AG08395 (cell line): ENCODE measurements around the gene ZNF76.
A peak's percentile ranks its signal among the peaks of the same experiment; 100 is the strongest.
"Not testable (repeated sequence)": the region's sequence is repeated elsewhere in the genome, so short reads cannot be mapped to it uniquely, and the experiment has no call there.

Experiments
- DNase-seq: peaks from one replicate; pipeline ENCODE4 v3.0.0; 2012; ENCODE audit warnings: mixed read lengths, low spot score

ZNF76 gene

DNA sequence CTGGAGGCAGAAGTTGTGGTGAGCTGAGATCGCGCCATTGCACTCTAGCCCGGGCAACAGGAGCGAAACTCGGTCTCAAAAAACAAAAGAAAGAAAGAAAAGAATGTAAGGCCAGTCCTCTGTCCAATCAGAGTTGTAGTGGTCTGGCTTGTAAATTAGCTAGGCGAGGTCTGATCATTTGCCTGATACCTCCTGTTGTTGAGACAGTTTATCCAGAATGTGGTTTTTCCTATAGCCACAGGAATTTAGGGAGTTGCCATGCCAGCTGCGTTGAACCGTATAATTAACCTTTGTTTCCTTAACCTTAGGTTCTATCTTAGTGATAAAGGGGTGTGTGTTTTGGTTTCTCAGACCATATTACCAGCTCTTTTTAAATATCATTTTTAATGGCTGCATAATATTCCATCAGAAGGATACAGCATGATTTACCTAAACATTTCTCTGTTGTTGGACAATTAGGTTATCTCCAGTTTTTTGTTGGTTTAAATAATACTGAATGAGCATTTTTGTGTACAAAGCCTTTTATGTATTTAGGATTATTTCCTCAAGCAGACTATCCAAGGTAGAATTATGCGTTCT is 71.1 kb downstream of the ZNF76 start:
- no peak for DNase-seq

DNA sequence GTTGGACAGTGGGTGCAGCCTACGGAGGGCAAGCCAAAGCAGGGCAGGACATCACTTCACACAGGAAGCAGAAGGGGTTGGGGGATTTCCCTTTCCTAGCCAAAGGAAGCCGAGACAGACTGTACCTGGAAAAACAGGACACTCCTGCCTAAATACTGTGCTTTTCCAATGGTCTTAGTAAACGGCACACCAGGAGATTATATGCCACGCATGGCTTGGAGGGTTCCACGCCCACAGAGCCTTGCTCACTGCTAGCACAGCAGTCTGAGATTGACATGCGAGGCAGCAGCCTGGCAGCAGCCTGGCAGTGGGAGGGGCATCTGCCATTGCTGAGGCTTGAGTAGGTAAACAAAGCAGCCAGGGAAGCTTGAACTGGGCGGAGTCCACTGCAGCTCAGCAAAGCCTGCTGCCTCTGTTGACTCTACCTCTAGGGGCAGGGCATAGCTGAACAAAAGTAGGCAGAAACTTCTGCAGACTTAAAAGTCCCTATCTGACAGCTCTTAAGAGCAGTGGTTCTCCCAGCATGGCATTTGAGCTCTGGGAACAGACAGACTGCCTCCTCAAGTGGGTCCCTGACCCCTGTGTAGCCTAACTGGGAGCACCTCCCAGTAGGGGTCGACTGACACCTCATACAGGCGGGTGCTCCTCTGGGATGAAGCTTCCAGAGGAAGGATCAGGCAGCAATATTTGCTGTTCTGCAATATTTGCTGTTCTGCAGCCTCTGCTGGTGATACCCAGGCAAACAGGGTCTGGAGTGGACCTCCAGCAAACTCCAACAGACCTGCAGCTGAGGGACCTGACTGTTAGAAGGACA is 72.7 kb downstream of the ZNF76 start:
- DNase-seq = not testable (repeated sequence)

DNA sequence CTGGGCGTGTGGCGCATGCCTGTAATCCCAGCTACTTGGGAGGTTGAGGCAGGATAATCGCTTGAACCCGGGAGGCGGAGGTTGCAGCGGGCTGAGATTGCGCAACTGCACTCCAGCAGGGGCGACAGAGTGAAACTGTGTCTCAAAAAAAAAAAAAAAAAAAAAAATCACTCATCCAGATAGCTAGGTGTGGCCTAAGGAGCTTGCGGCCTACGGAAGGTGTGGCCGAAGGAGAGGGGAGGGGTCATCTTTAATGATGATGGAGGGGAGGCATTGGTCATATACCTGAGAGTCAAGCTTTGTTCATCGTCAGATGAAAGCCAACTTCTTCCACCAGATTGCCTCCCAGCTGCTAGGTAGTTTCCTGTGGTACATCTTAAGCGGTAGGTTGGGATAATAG is 82.0 kb downstream of the ZNF76 start:
- no peak for DNase-seq

DNA sequence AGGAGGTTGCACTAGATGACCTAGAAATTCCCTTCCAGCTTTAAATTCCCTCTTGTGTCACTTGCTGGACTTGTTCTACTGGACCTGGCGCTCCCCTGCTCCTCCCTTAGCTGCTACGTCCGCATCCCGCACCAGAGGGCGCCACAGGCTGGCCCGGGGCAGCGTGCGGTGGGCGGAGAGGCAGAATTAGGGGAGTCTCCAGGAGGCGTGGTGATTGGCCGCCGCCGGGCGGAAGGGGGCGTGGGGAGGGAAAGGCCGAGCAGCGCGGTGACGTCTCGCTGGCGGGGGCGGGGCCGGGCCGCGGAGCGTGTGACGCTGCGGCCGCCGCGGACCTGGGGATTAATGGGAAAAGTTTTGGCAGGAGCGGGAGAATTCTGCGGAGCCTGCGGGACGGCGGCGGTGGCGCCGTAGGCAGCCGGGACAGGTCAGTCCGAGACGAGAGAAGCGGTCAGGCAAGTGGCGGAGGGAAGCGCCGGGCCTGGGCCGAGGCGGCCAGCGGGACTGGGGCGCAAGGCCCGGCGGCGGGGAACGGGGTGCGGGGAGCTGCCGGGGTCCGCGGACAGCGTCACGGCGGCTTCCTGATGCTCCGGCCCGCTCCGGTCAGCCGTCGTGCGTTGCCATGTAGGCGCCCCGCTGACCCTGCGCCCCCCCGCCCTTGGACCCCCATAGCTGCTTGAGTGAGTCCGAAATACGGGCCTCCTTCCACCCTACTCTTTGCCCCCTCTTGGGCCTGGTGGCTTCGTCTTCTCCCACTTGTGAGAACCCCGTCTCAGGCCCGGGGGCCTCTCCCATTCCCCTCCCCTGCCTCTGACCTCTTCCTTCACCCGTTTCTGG is 82.9 kb downstream of the ZNF76 start, which contains the start of gene PPARD:
TSS of gene PPARD (plus strand) at position 301 of the 834 bp plus-strand sequence. CDS start 68,530 bp downstream, outside the sequence.
- DNase-seq = peak; percentile 99

DNA sequence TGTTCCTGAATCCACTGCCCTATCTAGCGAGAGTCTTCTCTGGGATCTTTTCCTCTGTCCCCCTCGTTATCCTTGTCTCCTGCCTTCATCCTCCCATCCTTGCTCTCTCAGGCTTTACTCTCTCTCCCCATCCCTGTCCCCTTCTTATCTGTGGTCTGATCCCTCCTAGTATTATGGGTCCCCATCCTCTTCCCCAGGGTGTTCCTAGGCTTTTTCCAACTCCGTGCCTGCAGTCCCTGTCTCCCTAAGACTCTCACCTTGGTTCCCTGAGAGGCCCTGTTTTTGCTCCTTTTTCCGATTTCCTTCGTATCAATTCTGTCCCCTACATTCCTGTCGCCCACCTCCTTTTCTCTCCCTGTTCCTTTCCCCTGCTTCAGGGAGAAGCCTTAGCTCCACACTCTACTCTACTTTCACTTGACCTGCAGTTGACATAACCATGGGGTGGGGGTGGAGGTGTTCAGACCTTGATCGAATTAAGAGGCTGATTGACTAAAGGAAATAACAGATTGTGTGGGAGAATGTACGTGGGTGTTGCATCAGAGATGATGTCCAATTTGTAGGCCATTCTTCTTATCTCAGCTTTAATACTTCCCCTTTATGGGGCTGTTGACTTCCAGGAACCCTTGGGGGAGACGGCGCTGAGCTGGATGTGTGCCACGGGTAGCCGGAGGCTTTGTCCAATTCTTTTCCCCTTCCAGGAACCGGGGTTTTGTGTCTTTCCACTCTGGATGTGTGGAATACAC is 83.7 kb downstream of the ZNF76 start:
- no peak for DNase-seq

DNA sequence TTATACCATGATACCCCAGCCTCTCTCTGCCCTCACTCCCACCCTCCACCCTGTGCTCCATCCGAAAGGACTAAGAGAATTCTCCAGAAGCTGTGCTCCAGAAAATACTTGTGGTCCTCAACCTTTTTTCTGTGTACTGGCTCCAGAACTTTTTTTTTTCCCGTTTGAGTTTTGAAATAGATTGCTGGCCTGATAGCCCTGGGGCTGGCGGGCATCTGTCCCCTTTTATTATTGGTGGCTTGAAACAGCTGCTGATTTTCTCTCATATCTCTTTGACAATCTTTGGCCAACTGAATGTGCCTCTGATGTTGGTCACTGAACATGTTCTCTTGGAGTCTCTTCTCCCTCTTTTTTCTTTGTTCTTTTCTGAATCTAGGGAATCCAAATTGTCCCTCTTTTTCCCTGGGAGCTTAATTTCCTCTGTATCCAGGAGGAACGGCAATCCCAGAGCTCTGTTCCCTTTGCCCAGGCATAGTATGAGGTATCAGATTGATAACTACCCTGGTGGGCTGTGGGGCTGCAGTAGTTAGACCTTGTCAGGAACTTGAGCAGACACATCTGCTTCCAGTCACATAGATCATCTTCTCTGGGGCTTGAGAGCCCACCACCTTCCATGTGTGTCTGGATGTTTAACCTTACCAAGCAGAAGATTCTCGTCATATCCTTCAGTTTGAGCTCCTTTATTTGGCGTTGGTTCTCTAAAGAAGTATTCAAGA is 84.5 kb downstream of the ZNF76 start:
- DNase-seq = no peak
